KMS-11 (cell line): ENCODE measurements around the gene TMEM151B.

Experiments
- H2AFZ ChIP-seq: fragments of 200-600 bp; sonication (generic); 2 replicates; pipeline ENCODE4 v1.6.1; 2016; ENCODE audit warnings: antibody characterized with exemption, mixed run types, low read depth
- H3K27ac ChIP-seq: fragments of 200-600 bp; sonication (generic); 2 replicates; pipeline ENCODE4 v1.6.1; 2016; ENCODE audit warnings: mild to moderate bottlenecking, mixed run types
- H3K27me3 ChIP-seq: fragments of 200-600 bp; sonication (generic); 2 replicates; pipeline ENCODE4 v1.6.1; 2017; ENCODE audit warnings: mild to moderate bottlenecking, low read depth, mixed run types, moderate library complexity; ENCODE audit not compliant: insufficient read depth
- H3K36me3 ChIP-seq: fragments of 200-600 bp; sonication (generic); 2 replicates; pipeline ENCODE4 v1.6.1; 2017; ENCODE audit warnings: mild to moderate bottlenecking, mixed run types; ENCODE audit not compliant: insufficient read depth
- H3K4me1 ChIP-seq: fragments of 200-600 bp; sonication (generic); 2 replicates; pipeline ENCODE4 v1.6.1; 2016; ENCODE audit warnings: mild to moderate bottlenecking, low read depth, mixed run types; ENCODE audit not compliant: poor library complexity, severe bottlenecking
- H3K4me2 ChIP-seq: fragments of 200-600 bp; sonication (generic); 2 replicates; pipeline ENCODE4 v1.7.0; 2016; ENCODE audit warnings: mild to moderate bottlenecking, mixed run types
- H3K4me3 ChIP-seq: fragments of 200-600 bp; sonication (generic); IDR thresholded peaks from 2 replicates; pipeline ENCODE4 v1.6.1; 2017; ENCODE audit warnings: low read depth, low read length, mixed read lengths; ENCODE audit not compliant: insufficient read depth
- H3K79me2 ChIP-seq: fragments of 200-600 bp; sonication (generic); 2 replicates; pipeline ENCODE4 v1.6.1; 2016; ENCODE audit warnings: low read depth, mixed run types; ENCODE audit not compliant: insufficient read depth
- H3K9ac ChIP-seq: fragments of 200-600 bp; sonication (generic); 2 replicates; pipeline ENCODE4 v1.6.1; 2016; ENCODE audit warnings: mild to moderate bottlenecking, mixed run types
- H4K20me1 ChIP-seq: fragments of 200-600 bp; sonication (generic); 2 replicates; pipeline ENCODE4 v1.6.1; 2016; ENCODE audit warnings: mild to moderate bottlenecking, mixed run types; ENCODE audit not compliant: insufficient read depth
- CTCF ChIP-seq: fragments of 200-600 bp; sonication (generic); conservative IDR thresholded peaks from 2 replicates; pipeline ENCODE4 v1.6.1; 2017; ENCODE audit warnings: low read depth, mild to moderate bottlenecking, antibody characterized with exemption, low read length, moderate library complexity, mixed read lengths

Gene TMEM151B

GRCh38 chr6:44225579-44226325 is 44.5 kb upstream of the TMEM151B start:
- Histone ChIP-seq H2AFZ (no peak overlapping the region), H3K79me2 (peaks cover 47% of the 10 kb centered on the region), H3K9ac (peak overlapping the region; percentile 74; the same call in 1 of the 2 replicates), H3K4me1 (peaks cover 46% of the 10 kb centered on the region), H3K4me2 (peak overlapping the region; percentile 96), H3K27me3 (no peaks in the 10 kb centered on the region), H3K36me3 (no peaks in the 10 kb centered on the region), H3K4me3 (no peak overlapping the region), H4K20me1 (peaks cover 8% of the 10 kb centered on the region; the same call in 1 of the 2 replicates), H3K27ac (peak overlapping the region; percentile 37; the same call in 1 of the 2 replicates)
- no peak for TF ChIP-seq CTCF

GRCh38 chr6:44226368-44227147 is 43.7 kb upstream of the TMEM151B start:
- Histone ChIP-seq H3K27ac (peak overlapping the region; percentile 37; the same call in 1 of the 2 replicates), H3K79me2 (peaks cover 47% of the 10 kb centered on the region), H2AFZ (no peak overlapping the region), H3K4me3 (no peak overlapping the region), H3K9ac (peak overlapping the region; percentile 6; the same call in 1 of the 2 replicates), H3K4me1 (peaks cover 38% of the 10 kb centered on the region), H3K4me2 (peak overlapping the region; percentile 96), H4K20me1 (peaks cover 8% of the 10 kb centered on the region; the same call in 1 of the 2 replicates), H3K36me3 (no peaks in the 10 kb centered on the region), H3K27me3 (no peaks in the 10 kb centered on the region)
- TF ChIP-seq CTCF, result no peak

GRCh38 chr6:44227148-44227793 is 43.0 kb upstream of the TMEM151B start:
- H3K36me3 ChIP-seq, result no peaks in the 10 kb centered on the region
- no peak overlapping the region for H2AFZ ChIP-seq
- no peak overlapping the region; the same call in 1 of the 2 replicates for H3K4me2 ChIP-seq
- peaks cover 33% of the 10 kb centered on the region for H3K4me1 ChIP-seq
- H3K27ac ChIP-seq, result no peak overlapping the region
- peaks cover 47% of the 10 kb centered on the region for H3K79me2 ChIP-seq
- no peak for TF ChIP-seq CTCF
- no peak overlapping the region for H3K9ac ChIP-seq
- H3K4me3 ChIP-seq, result no peak overlapping the region
- no peaks in the 10 kb centered on the region for H3K27me3 ChIP-seq
- H4K20me1 ChIP-seq, result peaks cover 8% of the 10 kb centered on the region; the same call in 1 of the 2 replicates

GRCh38 chr6:44228031-44228430 is 42.2 kb upstream of the TMEM151B start:
- Histone ChIP-seq H3K9ac (no peak overlapping the region), H4K20me1 (peaks cover 8% of the 10 kb centered on the region; the same call in 1 of the 2 replicates), H3K4me2 (no peak overlapping the region), H2AFZ (no peak overlapping the region), H3K27ac (no peak overlapping the region), H3K79me2 (peaks cover 47% of the 10 kb centered on the region), H3K27me3 (no peaks in the 10 kb centered on the region), H3K36me3 (no peaks in the 10 kb centered on the region), H3K4me3 (no peak overlapping the region), H3K4me1 (peaks cover 25% of the 10 kb centered on the region)
- no peak for TF ChIP-seq CTCF
